HG03565 (cell line): Measurements from ENCODE around the gene PTPRD.

Experiments used
- ATAC-seq: cut with Tn5 transposase; IDR thresholded peaks from one replicate; pipeline ENCODE4 v1.9.1; 2021; ENCODE audit warnings: mild to moderate bottlenecking, moderate library complexity; ENCODE audit not compliant: unreplicated experiment

PTPRD gene

GRCh38 chr9:10272830-10273229 lies 340.0 kb downstream of the PTPRD start:
- no peak for ATAC-seq

DNA sequence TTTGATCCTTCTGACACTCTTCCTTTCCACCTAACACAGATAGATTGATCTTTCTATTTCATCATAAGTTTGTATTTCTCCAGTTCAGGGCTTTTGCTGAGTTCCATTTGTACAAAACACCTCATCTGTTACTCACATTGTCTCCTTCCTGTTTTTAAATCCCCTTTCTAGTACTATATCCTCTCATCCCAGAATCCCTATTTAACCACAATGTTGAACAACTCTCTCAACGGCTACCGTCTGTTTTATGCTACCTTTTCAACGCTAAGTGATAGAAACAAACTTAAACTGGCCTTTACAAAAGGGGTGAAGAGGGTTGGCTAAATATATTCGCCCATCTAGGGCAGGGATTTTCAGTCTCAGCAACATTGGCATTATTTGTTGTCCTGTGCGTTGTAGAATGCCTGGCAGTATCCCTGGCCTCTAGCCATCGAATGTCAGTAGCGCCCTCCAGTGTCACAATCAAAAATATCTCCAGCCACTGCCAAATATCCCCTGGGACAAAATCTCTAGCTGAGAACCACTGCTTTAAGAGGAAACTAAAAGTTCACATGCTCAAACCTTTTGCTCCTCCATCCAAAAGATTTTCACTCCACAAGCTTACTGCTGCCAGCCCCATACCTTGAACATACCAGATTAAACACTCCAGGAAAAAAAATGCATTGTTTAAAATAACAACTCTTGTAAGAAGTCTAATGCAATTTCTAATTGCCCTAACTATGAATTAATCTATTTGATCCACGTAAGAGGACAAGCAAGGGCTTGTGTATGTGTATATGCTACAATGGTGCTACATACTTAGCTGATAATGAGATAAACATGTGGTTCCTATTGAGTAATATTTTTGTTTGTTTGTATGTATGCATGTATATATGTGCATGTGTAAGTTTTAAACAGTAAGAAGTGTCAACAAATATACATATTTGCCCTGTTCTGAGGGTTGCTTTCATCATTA lies 344.0 kb downstream of the PTPRD start:
- peak; percentile 59 for ATAC-seq

DNA sequence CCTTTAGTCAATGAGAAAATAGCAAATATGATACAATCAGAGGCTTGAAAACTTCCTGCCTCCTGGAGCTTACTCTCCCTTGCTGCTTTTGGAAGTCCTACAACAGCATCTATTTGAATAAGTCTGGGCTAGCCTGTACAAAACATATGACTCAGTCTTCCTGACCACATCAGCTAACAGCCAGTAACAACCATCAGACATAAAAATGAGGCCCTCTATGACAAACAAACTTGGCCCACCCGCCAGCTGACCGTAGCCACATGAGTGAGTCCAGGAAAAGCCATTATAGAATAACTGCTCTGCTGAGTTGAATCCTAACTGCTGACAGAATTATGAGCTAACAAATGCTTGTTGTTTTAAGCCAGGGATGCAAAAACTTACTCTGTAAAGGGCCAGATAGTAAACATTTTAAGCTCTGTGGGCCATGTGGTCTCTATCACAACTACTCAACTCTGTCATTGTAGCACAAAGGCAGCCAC lies 347.6 kb downstream of the PTPRD start:
- ATAC-seq, result no peak

DNA sequence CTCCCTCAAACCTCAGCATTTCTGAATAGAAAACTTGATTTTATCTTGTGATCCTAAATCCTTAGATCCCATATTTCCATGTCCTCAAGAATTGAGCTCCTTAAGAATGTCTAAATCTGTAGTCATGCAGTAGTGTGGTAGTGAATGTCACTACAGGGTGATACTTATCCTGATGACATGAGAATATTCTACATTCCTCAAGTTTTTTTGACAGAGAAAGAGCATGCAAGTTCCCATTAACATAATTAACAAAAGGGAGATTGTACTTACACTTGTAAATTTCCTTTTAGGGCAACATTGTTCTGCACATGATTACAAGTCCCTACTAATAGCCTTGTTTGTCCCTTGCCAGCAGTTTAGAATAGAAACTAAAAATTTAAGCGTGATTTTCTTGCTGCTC lies 352.3 kb downstream of the PTPRD start:
- ATAC-seq, result no peak

DNA sequence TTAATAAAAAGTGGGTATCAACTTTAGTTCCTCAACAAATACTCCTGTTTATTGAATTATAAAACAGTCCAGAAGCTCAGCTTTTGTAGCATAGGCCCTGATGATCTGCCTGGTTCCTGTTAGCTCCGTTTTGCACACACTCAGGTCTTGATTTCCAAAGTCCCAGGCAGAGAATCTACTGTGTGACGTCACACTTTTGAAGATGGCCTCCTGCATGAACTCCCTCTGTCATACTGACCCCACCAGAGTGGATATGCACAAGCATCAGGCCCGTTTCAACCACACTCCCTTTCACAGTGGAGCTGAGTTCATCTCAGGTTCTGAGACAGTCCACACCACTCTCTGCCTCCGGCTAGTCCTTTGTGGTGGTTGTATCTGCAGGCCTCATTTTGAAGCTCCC lies 353.1 kb downstream of the PTPRD start:
- ATAC-seq, result no peak

GRCh38 chr9:10255758-10256157 lies 357.0 kb downstream of the PTPRD start:
- ATAC-seq, result no peak

DNA sequence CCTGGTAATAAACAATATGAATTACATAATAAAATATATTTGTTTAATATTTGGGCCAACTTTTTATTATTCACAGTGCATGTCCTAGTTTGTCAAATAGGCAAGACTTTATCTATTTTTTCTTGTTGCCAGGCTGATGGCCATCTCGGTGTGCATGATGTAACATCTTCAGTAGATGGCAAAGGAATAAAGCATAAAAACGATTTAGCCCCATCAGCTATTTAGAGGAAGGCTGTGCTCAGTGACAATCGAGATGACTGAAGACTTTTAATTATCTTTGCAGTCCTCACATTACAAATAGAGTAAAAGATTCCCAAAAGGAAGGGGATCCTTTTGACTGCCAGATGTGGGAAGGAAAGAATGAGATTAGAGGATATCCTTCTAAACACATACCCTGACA lies 358.5 kb downstream of the PTPRD start:
- no peak for ATAC-seq

- ATAC-seq, result no peak
Observed at GRCh38 chr9:10253341-10253740, 359.5 kb downstream of the PTPRD start.

- no peak for ATAC-seq
Observed at GRCh38 chr9:10252174-10252573, 360.6 kb downstream of the PTPRD start.

- ATAC-seq, result no peak
Observed at GRCh38 chr9:10251490-10251889, 361.3 kb downstream of the PTPRD start.

DNA sequence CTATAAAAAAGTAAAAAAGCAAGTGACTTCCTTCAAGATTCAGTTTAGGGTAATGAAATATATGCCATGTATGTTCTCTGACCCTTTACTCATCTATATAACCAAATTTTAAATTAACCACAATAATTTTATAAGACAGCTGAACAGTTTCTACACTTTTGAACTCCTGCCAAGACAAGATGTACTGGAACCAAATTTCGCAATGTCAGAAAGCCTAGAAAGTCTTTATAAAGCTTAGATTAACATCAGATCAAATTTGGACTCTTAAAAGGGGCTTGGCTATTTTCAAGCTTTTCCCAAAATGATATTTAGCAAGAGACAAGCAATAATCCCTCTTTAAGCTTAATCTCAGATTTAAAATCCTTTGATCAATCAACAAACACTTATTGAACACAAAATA lies 362.6 kb downstream of the PTPRD start:
- no peak for ATAC-seq

DNA sequence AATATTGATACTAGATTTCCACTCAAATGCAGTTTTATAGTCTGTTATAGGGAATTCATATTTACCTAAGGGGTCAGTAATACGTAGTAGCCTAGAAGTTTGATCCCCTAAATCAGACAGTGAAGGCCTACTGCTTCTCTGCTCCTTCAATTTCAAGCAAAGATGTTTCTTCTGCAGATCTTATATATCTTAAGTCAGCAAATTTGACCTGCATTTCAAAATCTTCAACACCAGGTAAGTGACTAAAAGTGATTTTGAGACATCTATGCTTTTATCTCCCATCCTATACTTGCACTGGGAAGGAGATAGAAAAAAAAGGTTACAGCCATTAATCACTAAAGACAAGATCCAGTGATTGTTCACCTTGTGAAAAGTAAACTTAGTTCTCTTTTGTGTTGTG lies 363.9 kb downstream of the PTPRD start:
- no peak for ATAC-seq

DNA sequence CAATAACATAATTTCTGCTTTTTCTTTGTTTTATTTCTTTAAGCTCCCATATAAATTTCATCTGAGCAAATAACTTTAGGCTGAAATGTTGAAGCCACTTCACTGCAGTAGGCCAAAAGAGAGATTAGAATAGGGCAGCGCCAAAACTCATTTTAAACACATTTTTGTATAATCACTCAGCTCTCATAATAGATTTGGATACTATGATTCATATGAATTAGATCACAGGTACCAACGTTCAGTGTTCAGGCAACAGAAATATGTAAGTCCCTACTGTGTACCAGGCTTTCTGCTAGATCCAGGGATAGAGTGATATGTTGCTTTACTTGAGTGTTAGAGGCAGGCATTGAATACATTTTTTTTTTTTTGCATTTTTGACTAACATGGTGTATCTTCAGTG lies 370.5 kb downstream of the PTPRD start:
- no peak for ATAC-seq

DNA sequence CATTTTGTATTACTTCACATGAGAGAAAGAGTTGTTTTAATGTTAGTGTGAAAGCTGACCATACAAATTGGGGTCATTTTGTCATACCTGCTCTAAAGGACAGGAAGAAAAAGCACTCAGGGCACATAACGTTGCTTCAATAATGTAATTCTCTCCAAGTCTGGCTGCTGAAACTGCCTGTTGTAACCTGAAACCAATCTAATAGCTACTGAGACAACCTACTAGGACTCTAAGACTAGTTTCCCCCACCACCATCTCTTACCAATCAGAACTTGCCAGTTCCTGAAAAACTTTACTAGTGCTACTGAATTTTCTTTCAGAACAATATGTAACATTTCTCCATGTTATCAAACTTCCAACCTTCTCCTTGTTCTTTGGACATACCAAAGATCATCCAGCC lies 374.7 kb downstream of the PTPRD start:
- no peak for ATAC-seq

DNA sequence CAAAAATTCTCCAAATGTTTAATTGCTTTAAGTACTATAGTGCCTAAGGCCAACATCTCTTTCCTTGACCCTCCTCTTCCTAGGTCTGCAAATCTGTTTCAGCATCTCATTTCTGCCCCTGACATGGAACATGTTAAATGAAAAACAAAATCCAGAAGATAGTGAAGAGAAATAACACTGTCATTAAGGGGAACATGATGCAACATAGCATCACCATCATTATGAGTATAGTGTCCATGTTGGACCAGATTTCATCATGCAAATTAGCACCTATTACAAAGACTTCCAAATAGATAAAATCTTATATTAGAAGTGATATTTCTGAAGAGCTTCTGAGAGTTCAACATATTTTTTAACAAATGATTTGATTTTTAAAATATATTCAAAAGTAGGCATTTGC lies 375.2 kb downstream of the PTPRD start:
- ATAC-seq, result no peak

DNA sequence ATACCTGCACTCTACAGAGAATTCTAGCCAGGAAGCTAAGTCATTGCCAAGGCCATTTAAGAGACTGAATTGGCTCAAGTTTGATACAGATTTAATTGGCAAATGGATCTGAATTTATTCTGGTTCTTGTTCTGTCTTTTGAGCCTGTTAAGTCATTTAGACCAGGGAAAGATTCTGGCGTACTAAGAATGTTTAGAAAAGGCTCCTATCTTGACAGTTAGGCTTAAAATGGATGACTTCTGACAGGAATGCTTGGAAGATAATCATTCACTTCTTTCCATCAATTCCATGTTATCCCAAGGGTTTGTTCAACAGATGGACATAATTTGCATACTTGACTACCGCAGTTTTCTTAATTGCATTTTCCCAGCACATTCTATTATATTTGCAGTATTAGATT lies 376.6 kb downstream of the PTPRD start:
- ATAC-seq, result no peak

DNA sequence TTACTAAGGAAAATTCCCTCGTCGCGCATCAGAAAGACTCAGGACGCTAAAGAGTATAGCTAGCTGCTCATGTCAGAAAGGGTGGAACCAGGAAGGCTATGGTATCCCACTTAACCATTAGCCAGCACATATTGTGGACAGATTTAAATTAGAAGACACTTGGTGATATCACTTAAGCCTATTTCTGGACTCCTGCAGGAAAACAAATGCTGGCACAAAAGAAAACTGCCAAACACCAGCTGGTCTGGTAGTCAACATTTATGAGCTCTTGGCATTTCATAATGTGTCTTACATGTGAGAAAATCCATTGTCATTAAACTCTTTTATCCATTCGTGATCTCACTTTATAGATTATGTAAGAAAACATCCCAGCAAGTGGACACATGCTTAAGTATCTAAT lies 377.4 kb downstream of the PTPRD start:
- ATAC-seq, result no peak

DNA sequence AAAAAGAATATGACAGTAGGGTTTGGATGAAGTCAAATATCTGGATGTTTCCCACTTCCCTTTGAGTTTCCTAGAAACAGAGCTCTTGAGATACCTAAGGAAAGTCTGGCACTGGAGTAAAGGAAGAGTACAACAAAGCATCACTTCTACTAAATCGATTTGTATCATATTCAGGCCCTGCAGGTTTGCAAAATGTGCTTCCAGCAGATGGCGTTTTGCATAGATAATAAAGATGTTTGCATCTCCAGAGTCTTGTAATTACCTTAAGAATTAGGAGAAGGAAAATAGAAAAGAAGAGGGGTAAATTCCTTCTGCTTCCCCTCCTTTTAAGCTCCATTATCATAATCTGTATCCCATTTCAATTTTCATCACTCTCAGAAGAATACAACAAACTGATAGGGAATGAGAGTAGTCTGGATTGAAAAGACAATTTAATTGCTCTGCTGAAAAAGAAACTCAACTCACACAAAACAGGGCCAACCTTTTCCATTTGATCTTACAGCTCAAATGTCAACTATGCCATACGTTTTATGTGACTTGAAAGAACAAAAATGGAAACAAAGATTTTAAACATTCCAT lies 380.4 kb downstream of the PTPRD start:
- ATAC-seq, result no peak

- ATAC-seq, result peak; percentile 77
Observed at GRCh38 chr9:10230512-10230911, 382.3 kb downstream of the PTPRD start.

DNA sequence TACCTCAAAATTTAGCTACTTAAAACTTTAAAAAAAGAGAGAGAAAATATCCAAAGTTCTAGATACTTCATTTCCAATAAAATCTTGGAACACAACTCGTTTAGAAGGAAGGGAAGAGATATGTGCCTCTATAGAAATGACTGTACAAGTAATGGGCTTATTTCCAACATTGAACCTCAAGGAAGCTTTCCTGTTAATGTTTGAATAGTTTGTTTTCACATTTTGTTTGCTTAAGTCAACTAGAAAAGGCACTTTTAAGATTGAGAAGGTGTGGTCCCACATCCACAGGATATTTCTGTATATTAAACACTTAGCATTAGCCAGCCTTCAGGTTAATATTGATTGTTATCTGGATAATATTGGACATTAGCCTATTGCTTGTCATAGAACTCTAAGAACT lies 384.7 kb downstream of the PTPRD start:
- no peak for ATAC-seq

DNA sequence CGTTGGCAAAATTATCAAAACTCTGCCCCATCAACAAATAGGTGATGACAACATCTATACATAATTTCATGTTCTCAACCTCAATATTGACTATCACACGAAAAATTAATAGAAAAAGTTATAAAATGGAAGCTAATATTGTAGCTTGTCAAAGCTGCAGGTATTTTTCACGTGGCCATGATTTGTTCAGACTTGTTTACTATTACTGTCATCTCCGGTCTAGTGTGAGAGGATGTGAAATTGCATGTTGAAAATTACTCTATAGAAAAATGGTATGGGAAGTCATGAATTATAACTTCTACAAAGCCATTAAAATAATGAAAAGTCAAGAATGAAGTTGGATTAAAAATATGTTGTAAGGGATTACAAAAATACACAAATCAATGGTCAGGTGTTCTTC lies 385.8 kb downstream of the PTPRD start:
- no peak for ATAC-seq

DNA sequence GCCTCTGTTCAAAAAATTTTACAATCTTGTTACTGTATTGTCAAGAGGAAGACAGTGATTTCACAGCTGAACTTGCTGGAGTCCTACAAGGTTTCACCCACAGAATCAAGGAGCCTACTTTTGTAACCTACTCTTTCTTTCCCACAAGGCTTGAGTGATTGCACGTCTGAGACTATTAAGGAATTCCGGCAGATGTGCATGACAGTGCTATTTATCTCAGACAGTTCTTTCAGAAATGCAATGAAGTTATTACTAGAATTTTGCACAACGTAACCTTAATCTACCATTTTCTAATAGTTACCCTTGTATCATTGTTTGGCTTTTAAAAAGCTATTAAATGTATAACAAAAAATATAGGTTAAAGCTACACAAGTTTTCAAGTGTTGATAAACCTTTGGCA lies 400.1 kb downstream of the PTPRD start:
- ATAC-seq, result no peak
